ENCODE data around the gene ELN.
"Not testable (repeated sequence)": the region's sequence is repeated elsewhere in the genome, so short reads cannot be mapped to it uniquely, and the experiment has no call there.

Gene ELN

GRCh38 chr7:74027683-74028320 is at the start of gene ELN:
ELN (plus strand) TSS chr7:74028173; CDS start chr7:74028188, 15 bp downstream.
- peaks cover 26% of the 10 kb centered on the region for H3K27me3 ChIP-seq (replicated peaks)
- no peak within 1 kb of the TSS for H3K4me3 ChIP-seq (ENCODE audit: low read depth, low read length)
- no peak for DNase-seq
- in situ Hi-C loops (cut with HindIII; ENCODE audit: low pct_ligation_motif_present, low sequenced_read_pairs), result no loop called here
- H3K27ac ChIP-seq, result no peak within 1 kb of the TSS
- no peak for TF ChIP-seq CTCF (IDR thresholded peaks at IDR 0.05; ENCODE audit: low read depth, low read length, missing control alignments)
- no peaks in the 10 kb centered on the region for H3K36me3 ChIP-seq (replicated peaks)

- no peaks in the 10 kb centered on the region for H3K36me3 ChIP-seq (replicated peaks)
- H3K27ac ChIP-seq, result no peak overlapping the region
- peaks cover 2% of the 10 kb centered on the region for H3K27me3 ChIP-seq (replicated peaks)
- in situ Hi-C loops (cut with HindIII; ENCODE audit: low pct_ligation_motif_present, low sequenced_read_pairs), result no loop called here
- peak; percentile 58 for TF ChIP-seq CTCF (IDR thresholded peaks at IDR 0.05; ENCODE audit: low read depth, low read length, missing control alignments)
- H3K4me3 ChIP-seq (ENCODE audit: low read depth, low read length), result no peak overlapping the region
- DNase-seq, result peak; percentile 6
These were observed 49.1 kb upstream of the ELN start for GRCh38 chr7:73978661-73979563.

- H3K36me3 ChIP-seq (replicated peaks); H3K4me3 ChIP-seq (ENCODE audit: low read depth, low read length); H3K27me3 ChIP-seq (replicated peaks); in situ Hi-C loops (cut with HindIII; ENCODE audit: low pct_ligation_motif_present, low sequenced_read_pairs); DNase-seq; H3K27ac ChIP-seq: not testable (repeated sequence)
These were observed 48.3 kb upstream of the ELN start for GRCh38 chr7:73979656-73980055.

GRCh38 chr7:73980206-73980605 is 47.8 kb upstream of the ELN start:
- Histone ChIP-seq H3K27ac (no peak overlapping the region), H3K36me3 (replicated peaks) (no peaks in the 10 kb centered on the region), H3K27me3 (replicated peaks) (peaks cover 2% of the 10 kb centered on the region), H3K4me3 (ENCODE audit: low read depth, low read length) (no peak overlapping the region)
- DNase-seq, result no peak
- TF ChIP-seq CTCF (IDR thresholded peaks at IDR 0.05; ENCODE audit: low read depth, low read length, missing control alignments), result no peak
- in situ Hi-C loops (cut with HindIII; ENCODE audit: low pct_ligation_motif_present, low sequenced_read_pairs), result no loop called here

GRCh38 chr7:73981933-73982332 is 46.0 kb upstream of the ELN start:
- no peak for DNase-seq
- Histone ChIP-seq H3K4me3 (ENCODE audit: low read depth, low read length) (no peak overlapping the region), H3K27ac (no peak overlapping the region), H3K27me3 (replicated peaks) (peaks cover 2% of the 10 kb centered on the region), H3K36me3 (replicated peaks) (no peaks in the 10 kb centered on the region)
- TF ChIP-seq CTCF (IDR thresholded peaks at IDR 0.05; ENCODE audit: low read depth, low read length, missing control alignments), result no peak
- in situ Hi-C loops (cut with HindIII; ENCODE audit: low pct_ligation_motif_present, low sequenced_read_pairs), result no loop called here

- no peaks in the 10 kb centered on the region for H3K36me3 ChIP-seq (replicated peaks)
- no peak for DNase-seq
- peaks cover 2% of the 10 kb centered on the region for H3K27me3 ChIP-seq (replicated peaks)
- H3K27ac ChIP-seq, result no peak overlapping the region
- in situ Hi-C loops (cut with HindIII; ENCODE audit: low pct_ligation_motif_present, low sequenced_read_pairs), result no loop called here
- no peak for TF ChIP-seq CTCF (IDR thresholded peaks at IDR 0.05; ENCODE audit: low read depth, low read length, missing control alignments)
- no peak overlapping the region for H3K4me3 ChIP-seq (ENCODE audit: low read depth, low read length)
These were observed 44.4 kb upstream of the ELN start for GRCh38 chr7:73983437-73984164.

All from brain microvascular endothelial cell (primary cell).